GM20000 (cell line): ENCODE data around the gene MACC1.

Source experiments
- DNase-seq: peaks from one replicate; pipeline ENCODE4 v3.0.0; 2012; ENCODE audit warnings: low spot score
- CTCF ChIP-seq: IDR thresholded peaks from 2 replicates; pipeline ENCODE4 v1.5.1; 2012; ENCODE audit warnings: mild to moderate bottlenecking, control low read depth; ENCODE audit errors: extremely low read depth, missing control alignments

Gene MACC1

GRCh38 chr7:20141666-20142065, 75.5 kb downstream of the MACC1 start:
- no peak for TF ChIP-seq CTCF
- DNase-seq: peak; percentile 17

- no peak for TF ChIP-seq CTCF
- DNase-seq: no peak
These were observed 76.2 kb downstream of the MACC1 start for GRCh38 chr7:20141002-20141345.

- no peak for DNase-seq
- no peak for TF ChIP-seq CTCF
These were observed 76.7 kb downstream of the MACC1 start for GRCh38 chr7:20140291-20141001.

GRCh38 chr7:20136647-20137046, 80.5 kb downstream of the MACC1 start:
- no peak for DNase-seq
- no peak for TF ChIP-seq CTCF

GRCh38 chr7:20133803-20134202, 83.4 kb downstream of the MACC1 start:
- no peak for DNase-seq
- no peak for TF ChIP-seq CTCF

GRCh38 chr7:20132585-20132984, 84.6 kb downstream of the MACC1 start:
- TF ChIP-seq CTCF: no peak
- DNase-seq: no peak

GRCh38 chr7:20131776-20132175, 85.4 kb downstream of the MACC1 start:
- TF ChIP-seq CTCF: no peak
- DNase-seq: no peak
